Keratinocyte (primary cell): Measurements from ENCODE around the gene BSCL2. TPM values are rescaled to one million over a fixed set of nuclear protein-coding genes. Genes with fewer than 3 reads are reported as not detected.

Experiments
- DNase-seq: peaks from one replicate; pipeline ENCODE4 v3.0.0-alpha.2; 2011; ENCODE audit warnings: low read depth, missing footprints, low spot score
- FAIRE-seq: peaks from 2 replicates; lab custom pipeline; 2011; peaks lifted over from hg19 to GRCh38; lab: Jason Lieb, UNC
- H2AFZ ChIP-seq: 2 replicates; pipeline ENCODE4 v1.6.0; 2012; ENCODE audit warnings: low read length, control low read depth, inconsistent platforms; ENCODE audit not compliant: control insufficient read depth
- H3K27ac ChIP-seq: 2 replicates; pipeline ENCODE4 v1.5.1; 2011; ENCODE audit warnings: low read length; ENCODE audit not compliant: control insufficient read depth, insufficient read depth
- H3K27me3 ChIP-seq: 3 replicates; pipeline ENCODE4 v1.6.0; 2011; ENCODE audit warnings: low read length; ENCODE audit not compliant: control insufficient read depth, insufficient read depth; ENCODE audit errors: extremely low read depth
- H3K36me3 ChIP-seq, 2 experiments: 2 replicates in 1 of 2; 3 replicates in 1 of 2; pipeline ENCODE4 v1.5.1; 2011; ENCODE audit warnings: low read length in 2 of 2, mild to moderate bottlenecking in 1 of 2; ENCODE audit not compliant: control insufficient read depth in 2 of 2, insufficient read depth in 2 of 2; ENCODE audit errors: extremely low read depth in 1 of 2
- H3K4me1 ChIP-seq: 3 replicates; pipeline ENCODE4 v1.5.1; 2011; ENCODE audit warnings: low read length; ENCODE audit not compliant: control insufficient read depth, insufficient read depth; ENCODE audit errors: extremely low read depth
- H3K4me2 ChIP-seq: 3 replicates; pipeline ENCODE4 v1.6.0; 2011; ENCODE audit warnings: low read depth, low read length; ENCODE audit not compliant: control insufficient read depth, insufficient read depth; ENCODE audit errors: extremely low read depth
- H3K4me3 ChIP-seq, 3 experiments: fragments of 200-600 bp in 1 of 3; sonication (generic) in 1 of 3; 2 replicates in 2 of 3; 3 replicates in 1 of 3; pipeline ENCODE4 v1.5.1; 2011 to 2016; ENCODE audit warnings: low read length in 3 of 3, mild to moderate bottlenecking in 3 of 3, control low read depth in 2 of 3, inconsistent platforms in 1 of 3, low read depth in 1 of 3, mixed read lengths in 1 of 3, mixed run types in 1 of 3, moderate library complexity in 1 of 3; ENCODE audit not compliant: control insufficient read depth in 2 of 3, insufficient read depth in 2 of 3; ENCODE audit errors: extremely low read depth in 1 of 3
- H3K79me2 ChIP-seq: 2 replicates; pipeline ENCODE4 v1.6.0; 2012; ENCODE audit warnings: low read length; ENCODE audit not compliant: control insufficient read depth, insufficient read depth
- H3K9ac ChIP-seq: 3 replicates; pipeline ENCODE4 v1.6.0; 2011; ENCODE audit warnings: low read length; ENCODE audit not compliant: control insufficient read depth, insufficient read depth; ENCODE audit errors: extremely low read depth
- H3K9me1 ChIP-seq: 3 replicates; pipeline ENCODE4 v1.6.0; 2011; ENCODE audit warnings: low read length; ENCODE audit not compliant: control insufficient read depth, insufficient read depth; ENCODE audit errors: extremely low read depth
- H3K9me3 ChIP-seq: 2 replicates; pipeline ENCODE4 v1.5.1; 2012; ENCODE audit warnings: low read depth, low read length; ENCODE audit not compliant: control insufficient read depth
- H4K20me1 ChIP-seq: 3 replicates; pipeline ENCODE4 v1.6.0; 2011; ENCODE audit warnings: low read length; ENCODE audit not compliant: control insufficient read depth, insufficient read depth; ENCODE audit errors: extremely low read depth
- EZH2 ChIP-seq: IDR thresholded peaks from one replicate; pipeline ENCODE4 v1.6.1; 2012; ENCODE audit warnings: inconsistent platforms, mild to moderate bottlenecking, low read length, moderate library complexity
- dilution Hi-C: fragments of 300-500 bp; cut with MboI; formaldehyde crosslinking; loops from one replicate; pipeline ENCODE4 v1.7.0; 2020; ENCODE audit warnings: low sequenced_read_pairs; ENCODE audit not compliant: extremely low pct_ligation_motif_present
- polyA plus RNA-seq, 5 experiments: library from polyadenylated mRNA; depleted of rRNA in 3 of 5; stranded (reverse) in 3 of 5; stranded (forward) in 1 of 5; unstranded in 1 of 5; fragments of >200 nt; gene quantifications; 1 replicate in 1 of 5; 2 replicates in 3 of 5; 3 replicates in 1 of 5; pipeline versions ENCODE4 v1.2.1 to v1.2.3, GENCODE V29; 2011 to 2012; ENCODE audit warnings: missing spikeins in 2 of 5, low read depth in 1 of 5, low replicate concordance in 1 of 5
- TF ChIP-seq, protein P1 (sequence below), 3 experiments: IDR thresholded peaks in 1 of 3; conservative IDR thresholded peaks in 1 of 3; optimal IDR thresholded peaks in 1 of 3; 2 replicates in 2 of 3; 3 replicates in 1 of 3; pipeline versions ENCODE3 to v1.5.1; 2011; ENCODE audit warnings: low read length in 3 of 3, mild to moderate bottlenecking in 3 of 3, moderate library complexity in 2 of 3, control low read depth in 1 of 3, inconsistent platforms in 1 of 3; ENCODE audit not compliant: insufficient read depth in 2 of 3; ENCODE audit errors: extremely low read depth in 1 of 3

Gene BSCL2
- polyA plus RNA-seq, 1 donor (not counting 4 experiments of a cell fraction or from before 2014, with no cell fraction given), result 21.9 TPM

DNA sequence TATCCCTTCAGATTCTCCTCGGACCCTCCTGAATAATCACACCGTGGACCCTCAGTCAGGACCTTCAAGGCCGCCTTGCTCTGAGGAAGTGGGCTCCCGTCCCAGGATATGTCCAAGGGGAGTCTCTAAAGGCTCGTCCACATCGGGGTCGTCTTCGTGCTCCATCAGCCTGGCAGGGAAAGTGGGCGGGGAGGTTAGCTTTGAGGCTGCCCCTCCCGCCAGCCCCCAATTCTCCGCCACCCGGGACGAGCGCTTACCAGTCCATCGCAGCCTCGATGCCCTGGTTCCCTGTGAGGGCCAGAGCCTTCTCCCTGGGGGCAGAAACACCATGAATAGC is 28.8 kb downstream of the BSCL2 start:
- H3K9me1 ChIP-seq, result no peaks in the 10 kb centered on the region
- no peaks in the 10 kb centered on the region for H4K20me1 ChIP-seq
- H3K4me1 ChIP-seq, result peaks cover 16% of the 10 kb centered on the region
- H2AFZ ChIP-seq, result peak overlapping the region; percentile 83
- no peak for TF ChIP-seq EZH2
- TF ChIP-seq, protein P1, sequence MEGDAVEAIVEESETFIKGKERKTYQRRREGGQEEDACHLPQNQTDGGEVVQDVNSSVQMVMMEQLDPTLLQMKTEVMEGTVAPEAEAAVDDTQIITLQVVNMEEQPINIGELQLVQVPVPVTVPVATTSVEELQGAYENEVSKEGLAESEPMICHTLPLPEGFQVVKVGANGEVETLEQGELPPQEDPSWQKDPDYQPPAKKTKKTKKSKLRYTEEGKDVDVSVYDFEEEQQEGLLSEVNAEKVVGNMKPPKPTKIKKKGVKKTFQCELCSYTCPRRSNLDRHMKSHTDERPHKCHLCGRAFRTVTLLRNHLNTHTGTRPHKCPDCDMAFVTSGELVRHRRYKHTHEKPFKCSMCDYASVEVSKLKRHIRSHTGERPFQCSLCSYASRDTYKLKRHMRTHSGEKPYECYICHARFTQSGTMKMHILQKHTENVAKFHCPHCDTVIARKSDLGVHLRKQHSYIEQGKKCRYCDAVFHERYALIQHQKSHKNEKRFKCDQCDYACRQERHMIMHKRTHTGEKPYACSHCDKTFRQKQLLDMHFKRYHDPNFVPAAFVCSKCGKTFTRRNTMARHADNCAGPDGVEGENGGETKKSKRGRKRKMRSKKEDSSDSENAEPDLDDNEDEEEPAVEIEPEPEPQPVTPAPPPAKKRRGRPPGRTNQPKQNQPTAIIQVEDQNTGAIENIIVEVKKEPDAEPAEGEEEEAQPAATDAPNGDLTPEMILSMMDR (optimal IDR thresholded peaks at IDR 0.05 in 1 of 3, IDR thresholded peaks at IDR 0.05 in 1 of 3, conservative IDR thresholded peaks at IDR 0.05 in 1 of 3; ENCODE audit: extremely low read depth in 1 of 3, insufficient read depth in 2 of 3, low read length in 3 of 3), result no peak
- H3K4me2 ChIP-seq, result peak overlapping the region; percentile 99
- H3K27ac ChIP-seq, result peak overlapping the region; percentile 91
- dilution Hi-C loops, result no loop called here
- H3K27me3 ChIP-seq, result no peaks in the 10 kb centered on the region
- H3K9me3 ChIP-seq, result no peaks in the 10 kb centered on the region
- peak overlapping the region; percentile 93 to 100 (median 97) for H3K4me3 ChIP-seq
- FAIRE-seq (no peak), DNase-seq (no peak)
- peak overlapping the region; percentile 95 for H3K9ac ChIP-seq
- peaks cover 11 to 19% of the 10 kb centered on the region in 2 experiments for H3K36me3 ChIP-seq
- peaks cover 30% of the 10 kb centered on the region for H3K79me2 ChIP-seq

DNA sequence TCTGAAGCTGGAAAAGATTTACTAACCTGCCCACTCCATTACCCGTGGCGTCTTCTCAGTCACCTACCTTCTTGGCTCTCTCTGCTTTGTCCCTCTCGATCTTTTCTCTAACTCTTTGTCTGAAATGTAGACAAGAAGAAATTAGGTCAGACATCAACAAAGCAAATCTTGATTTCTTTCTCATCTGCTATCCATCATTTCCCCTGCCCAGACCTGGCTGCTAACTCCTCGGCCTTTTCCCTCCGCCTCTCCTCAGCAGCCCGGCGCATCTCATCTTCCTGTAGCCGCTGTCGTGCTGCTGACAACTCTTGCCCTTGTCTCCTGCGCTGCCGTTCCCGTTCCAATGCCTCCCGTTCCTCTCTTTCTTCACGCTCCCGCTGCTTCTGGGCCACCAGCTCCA is 29.5 kb downstream of the BSCL2 start:
- no peak for TF ChIP-seq EZH2
- TF ChIP-seq, protein P1 (optimal IDR thresholded peaks at IDR 0.05 in 1 of 3, IDR thresholded peaks at IDR 0.05 in 1 of 3, conservative IDR thresholded peaks at IDR 0.05 in 1 of 3; ENCODE audit: extremely low read depth in 1 of 3, insufficient read depth in 2 of 3, low read length in 3 of 3), result no peak
- no peaks in the 10 kb centered on the region for H3K27me3 ChIP-seq
- no peaks in the 10 kb centered on the region for H3K9me3 ChIP-seq
- no peak for FAIRE-seq
- DNase-seq, result no peak
- H3K36me3 ChIP-seq, result peaks cover 11 to 19% of the 10 kb centered on the region in 2 experiments
- peaks cover 20% of the 10 kb centered on the region for H3K4me1 ChIP-seq
- peak overlapping the region; percentile 99 for H3K4me2 ChIP-seq
- no peak overlapping the region for H2AFZ ChIP-seq
- H4K20me1 ChIP-seq, result no peaks in the 10 kb centered on the region
- dilution Hi-C loops, result no loop called here
- H3K9ac ChIP-seq, result peak overlapping the region; percentile 95
- peak overlapping the region; percentile 93 to 100 (median 97) for H3K4me3 ChIP-seq
- no peaks in the 10 kb centered on the region for H3K9me1 ChIP-seq
- H3K79me2 ChIP-seq, result peaks cover 32% of the 10 kb centered on the region
- peak overlapping the region; percentile 91 for H3K27ac ChIP-seq
